ENCODE data around the gene LRRC7. TPM values are rescaled to one million over a fixed set of nuclear protein-coding genes. Genes with fewer than 3 reads are reported as not detected.

The LRRC7 gene
- total RNA-seq, 1 donor from 2014 or later: not detected

DNA sequence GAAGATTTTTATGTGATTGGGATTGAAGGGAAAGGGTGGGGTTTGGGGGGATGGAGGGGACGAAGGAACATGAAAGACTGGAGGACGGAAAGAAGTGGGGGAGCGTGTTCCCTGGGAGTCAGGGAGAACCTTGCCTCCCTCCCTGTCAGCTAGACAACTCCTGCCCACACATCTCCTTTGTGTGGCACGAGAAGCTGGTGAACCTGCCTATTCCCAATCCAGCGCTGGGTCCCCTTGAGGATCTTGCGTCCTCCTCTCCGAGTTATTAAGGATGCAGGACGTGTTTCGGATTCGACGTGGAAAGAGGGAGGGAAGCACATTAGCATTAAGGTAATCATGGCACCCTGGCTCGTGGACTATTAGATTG lies 1.4 kb downstream of the LRRC7 start:
- H3K4me1 Mint-ChIP-seq (ENCODE audit: unreplicated experiment): peaks cover 18% of the 10 kb centered on the region
- H3K9me3 Mint-ChIP-seq (ENCODE audit: unreplicated experiment): no peaks in the 10 kb centered on the region
- DNase-seq (ENCODE audit: low spot score): no peak
- TF ChIP-seq, protein P1, sequence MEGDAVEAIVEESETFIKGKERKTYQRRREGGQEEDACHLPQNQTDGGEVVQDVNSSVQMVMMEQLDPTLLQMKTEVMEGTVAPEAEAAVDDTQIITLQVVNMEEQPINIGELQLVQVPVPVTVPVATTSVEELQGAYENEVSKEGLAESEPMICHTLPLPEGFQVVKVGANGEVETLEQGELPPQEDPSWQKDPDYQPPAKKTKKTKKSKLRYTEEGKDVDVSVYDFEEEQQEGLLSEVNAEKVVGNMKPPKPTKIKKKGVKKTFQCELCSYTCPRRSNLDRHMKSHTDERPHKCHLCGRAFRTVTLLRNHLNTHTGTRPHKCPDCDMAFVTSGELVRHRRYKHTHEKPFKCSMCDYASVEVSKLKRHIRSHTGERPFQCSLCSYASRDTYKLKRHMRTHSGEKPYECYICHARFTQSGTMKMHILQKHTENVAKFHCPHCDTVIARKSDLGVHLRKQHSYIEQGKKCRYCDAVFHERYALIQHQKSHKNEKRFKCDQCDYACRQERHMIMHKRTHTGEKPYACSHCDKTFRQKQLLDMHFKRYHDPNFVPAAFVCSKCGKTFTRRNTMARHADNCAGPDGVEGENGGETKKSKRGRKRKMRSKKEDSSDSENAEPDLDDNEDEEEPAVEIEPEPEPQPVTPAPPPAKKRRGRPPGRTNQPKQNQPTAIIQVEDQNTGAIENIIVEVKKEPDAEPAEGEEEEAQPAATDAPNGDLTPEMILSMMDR (IDR thresholded peaks at IDR 0.05; ENCODE audit: unreplicated experiment): no peak
- no peak overlapping the region for H3K27ac Mint-ChIP-seq (ENCODE audit: unreplicated experiment)
- peaks cover 5% of the 10 kb centered on the region for H3K36me3 Mint-ChIP-seq (ENCODE audit: low read depth, unreplicated experiment)
- H3K27me3 Mint-ChIP-seq (ENCODE audit: unreplicated experiment): peaks cover 13% of the 10 kb centered on the region
- H3K4me3 Mint-ChIP-seq (ENCODE audit: unreplicated experiment): peak overlapping the region; percentile 87

DNA sequence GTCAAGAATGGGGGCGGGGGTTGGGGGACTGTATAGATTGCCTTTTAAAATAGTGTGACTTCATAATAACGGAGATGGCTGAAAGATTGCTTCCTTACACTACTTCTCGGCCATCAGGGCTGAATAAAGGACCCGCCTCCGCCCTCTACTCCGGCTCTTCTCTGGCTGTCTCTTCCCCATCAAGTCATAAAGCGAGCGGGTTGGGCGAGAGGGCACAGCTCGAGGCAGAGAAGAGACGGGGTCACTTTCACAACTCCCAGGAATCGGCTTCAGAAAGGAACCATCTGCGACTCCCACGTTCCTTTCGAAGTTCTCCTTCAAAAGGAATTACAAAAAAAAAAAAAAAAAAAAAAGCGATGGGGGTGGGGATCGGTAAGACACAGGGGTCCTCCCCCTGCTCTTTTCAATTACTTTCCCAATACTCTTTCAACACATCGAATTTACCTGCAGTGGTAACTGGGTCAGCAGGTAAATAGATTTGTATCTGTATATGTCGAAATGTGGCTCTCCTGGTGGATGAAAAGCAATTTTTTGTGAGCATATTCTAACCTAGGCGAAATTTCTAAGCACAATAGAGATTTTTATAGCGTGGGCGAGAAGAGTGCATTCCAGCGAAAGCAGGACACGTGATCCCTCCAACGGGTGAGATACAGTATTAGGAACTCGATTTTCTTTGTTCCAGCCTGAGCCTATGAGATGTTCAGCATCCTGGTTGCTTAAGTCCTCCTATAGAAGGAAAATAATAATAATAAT lies 2.0 kb downstream of the LRRC7 start:
- Mint-ChIP-seq H3K27me3 (ENCODE audit: unreplicated experiment) (peaks cover 13% of the 10 kb centered on the region), H3K4me1 (ENCODE audit: unreplicated experiment) (peaks cover 18% of the 10 kb centered on the region), H3K9me3 (ENCODE audit: unreplicated experiment) (no peaks in the 10 kb centered on the region), H3K27ac (ENCODE audit: unreplicated experiment) (no peak overlapping the region), H3K4me3 (ENCODE audit: unreplicated experiment) (peak overlapping the region; percentile 87), H3K36me3 (ENCODE audit: low read depth, unreplicated experiment) (peaks cover 5% of the 10 kb centered on the region)
- DNase-seq (ENCODE audit: low spot score): peak; percentile 11
- TF ChIP-seq, protein P1 (IDR thresholded peaks at IDR 0.05; ENCODE audit: unreplicated experiment): no peak

- H3K36me3 Mint-ChIP-seq (ENCODE audit: low read depth, unreplicated experiment): peaks cover 5% of the 10 kb centered on the region
- TF ChIP-seq, protein P1 (IDR thresholded peaks at IDR 0.05; ENCODE audit: unreplicated experiment): no peak
- peaks cover 13% of the 10 kb centered on the region for H3K27me3 Mint-ChIP-seq (ENCODE audit: unreplicated experiment)
- no peak for DNase-seq (ENCODE audit: low spot score)
- peak overlapping the region; percentile 81 for H3K4me3 Mint-ChIP-seq (ENCODE audit: unreplicated experiment)
- peaks cover 18% of the 10 kb centered on the region for H3K4me1 Mint-ChIP-seq (ENCODE audit: unreplicated experiment)
- no peak overlapping the region for H3K27ac Mint-ChIP-seq (ENCODE audit: unreplicated experiment)
- no peaks in the 10 kb centered on the region for H3K9me3 Mint-ChIP-seq (ENCODE audit: unreplicated experiment)
These were observed 2.6 kb downstream of the LRRC7 start for GRCh38 chr1:69570356-69570755.

- DNase-seq (ENCODE audit: low spot score): no peak
- no peaks in the 10 kb centered on the region for H3K36me3 Mint-ChIP-seq (ENCODE audit: low read depth, unreplicated experiment)
- H3K27ac Mint-ChIP-seq (ENCODE audit: unreplicated experiment): no peak overlapping the region
- TF ChIP-seq, protein P1 (IDR thresholded peaks at IDR 0.05; ENCODE audit: unreplicated experiment): no peak
- H3K9me3 Mint-ChIP-seq (ENCODE audit: unreplicated experiment): no peaks in the 10 kb centered on the region
- H3K27me3 Mint-ChIP-seq (ENCODE audit: unreplicated experiment): peaks cover 9% of the 10 kb centered on the region
- H3K4me3 Mint-ChIP-seq (ENCODE audit: unreplicated experiment): no peak overlapping the region
- peaks cover 14% of the 10 kb centered on the region for H3K4me1 Mint-ChIP-seq (ENCODE audit: unreplicated experiment)
These were observed 5.2 kb downstream of the LRRC7 start for GRCh38 chr1:69572921-69573320.

GRCh38 chr1:69573911-69574310 lies 6.2 kb downstream of the LRRC7 start:
- H3K27ac Mint-ChIP-seq (ENCODE audit: unreplicated experiment): no peak overlapping the region
- H3K36me3 Mint-ChIP-seq (ENCODE audit: low read depth, unreplicated experiment): no peaks in the 10 kb centered on the region
- no peak overlapping the region for H3K4me3 Mint-ChIP-seq (ENCODE audit: unreplicated experiment)
- H3K9me3 Mint-ChIP-seq (ENCODE audit: unreplicated experiment): no peaks in the 10 kb centered on the region
- peaks cover 7% of the 10 kb centered on the region for H3K27me3 Mint-ChIP-seq (ENCODE audit: unreplicated experiment)
- peaks cover 11% of the 10 kb centered on the region for H3K4me1 Mint-ChIP-seq (ENCODE audit: unreplicated experiment)
- no peak for DNase-seq (ENCODE audit: low spot score)
- TF ChIP-seq, protein P1 (IDR thresholded peaks at IDR 0.05; ENCODE audit: unreplicated experiment): no peak

All from endothelial cell (in vitro differentiated cells).